DMS153 treated with DMSO at 0.1 percent for 48 hours (cell line): Measurements from ENCODE around the gene CACFD1.
"Not testable (repeated sequence)": the region's sequence is repeated elsewhere in the genome, so short reads cannot be mapped to it uniquely, and the experiment has no call there.

Experiments
- DNase-seq: peaks from one replicate; lab custom pipeline; 2025; ENCODE audit not compliant: unreplicated experiment; lab: John Stamatoyannopoulos, UW

The CACFD1 gene

DNA sequence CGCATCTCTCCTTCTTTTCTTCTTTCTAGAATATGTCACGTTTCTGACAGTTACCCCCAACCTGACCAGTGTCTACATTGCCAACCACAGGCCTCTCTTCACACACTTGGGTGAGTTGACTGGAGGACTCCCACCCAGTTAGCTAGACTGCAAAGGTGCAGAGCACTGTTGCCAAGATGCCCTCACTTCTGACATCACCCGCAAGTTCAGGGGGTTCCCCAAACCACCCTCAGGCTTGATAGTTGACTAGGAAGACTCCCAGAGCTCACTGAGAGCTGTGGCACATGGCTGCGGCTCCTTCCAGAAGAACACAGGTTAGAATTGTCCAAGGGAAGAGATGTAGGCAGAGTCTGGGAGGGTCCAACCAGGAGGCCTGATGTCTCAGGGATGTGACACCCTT, 20.4 kb upstream of the CACFD1 start:
- DNase-seq, result no peak

DNA sequence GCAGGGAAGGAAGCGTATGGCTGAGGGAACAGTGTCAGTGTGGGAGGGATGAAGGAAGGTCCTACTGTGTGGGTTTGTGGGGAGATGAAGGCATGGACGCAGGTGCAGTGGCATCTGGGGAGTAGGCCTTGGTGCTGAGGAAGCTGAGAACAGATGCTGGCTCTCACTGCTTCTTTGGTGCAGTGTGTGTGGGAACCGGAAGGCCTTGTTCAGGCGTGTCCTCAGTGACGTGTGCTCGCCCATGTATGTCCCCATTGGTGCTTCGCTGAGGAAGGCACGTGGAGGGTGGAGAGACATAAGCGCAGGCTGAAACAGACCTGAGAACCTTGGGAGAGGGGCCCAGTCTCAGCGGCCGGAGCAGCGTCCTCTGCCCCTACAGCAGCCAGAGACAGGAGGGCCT, 18.9 kb upstream of the CACFD1 start:
- no peak for DNase-seq

DNA sequence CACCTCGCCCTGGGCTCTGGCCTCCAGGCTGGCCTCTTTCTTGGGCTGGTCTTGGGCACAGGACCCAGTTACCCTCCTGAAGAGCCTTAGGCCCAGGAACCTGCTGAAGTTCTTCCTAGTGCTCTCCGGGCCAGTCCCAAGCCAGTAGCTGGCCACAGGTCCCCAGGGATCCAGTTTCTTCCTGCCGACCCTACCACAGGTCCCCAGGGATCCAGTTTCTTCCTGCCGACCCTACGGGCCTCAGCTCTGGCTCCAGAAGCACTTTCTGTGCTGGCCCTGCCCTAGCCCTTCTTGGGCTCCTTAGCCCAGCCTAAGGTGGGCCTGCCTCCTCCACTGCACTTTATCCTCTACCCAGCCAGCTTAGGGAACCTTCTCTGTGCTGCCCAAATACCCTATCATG, 18.2 kb upstream of the CACFD1 start:
- no peak for DNase-seq

DNA sequence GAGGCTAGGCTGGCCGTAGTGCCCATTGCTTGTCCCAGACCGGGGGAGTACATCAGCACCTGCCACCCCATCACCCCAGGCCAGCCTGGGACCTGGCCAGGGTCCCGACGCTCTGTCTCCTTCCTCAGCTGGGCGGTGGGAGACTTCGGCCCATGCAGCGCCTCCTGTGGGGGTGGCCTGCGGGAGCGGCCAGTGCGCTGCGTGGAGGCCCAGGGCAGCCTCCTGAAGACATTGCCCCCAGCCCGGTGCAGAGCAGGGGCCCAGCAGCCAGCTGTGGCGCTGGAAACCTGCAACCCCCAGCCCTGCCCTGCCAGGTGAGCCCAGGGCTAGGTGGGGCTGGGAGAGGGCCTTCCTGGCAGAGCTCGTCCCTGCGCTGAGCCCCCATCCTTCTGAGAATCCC, 16.5 kb upstream of the CACFD1 start:
- DNase-seq, result no peak

DNA sequence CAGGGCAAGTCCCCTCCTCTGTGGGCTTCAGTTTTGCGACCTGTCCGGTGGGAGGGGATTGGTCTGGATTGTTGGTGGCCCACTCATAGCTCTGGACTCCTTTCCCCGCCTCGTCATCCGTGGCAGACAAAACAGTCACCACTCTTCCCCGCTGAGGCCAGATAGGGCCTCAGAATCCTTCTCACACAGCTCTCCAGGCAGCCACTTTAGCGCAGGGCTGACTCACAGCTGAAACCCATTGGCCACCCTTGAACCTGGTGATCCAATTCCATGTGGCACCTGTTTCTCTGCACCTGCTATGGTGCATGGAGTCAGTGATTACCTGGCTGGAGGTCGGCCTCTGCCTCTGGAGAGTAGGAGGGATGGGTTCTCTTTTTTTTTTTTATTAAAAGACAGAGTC, 15.8 kb upstream of the CACFD1 start:
- no peak for DNase-seq

DNA sequence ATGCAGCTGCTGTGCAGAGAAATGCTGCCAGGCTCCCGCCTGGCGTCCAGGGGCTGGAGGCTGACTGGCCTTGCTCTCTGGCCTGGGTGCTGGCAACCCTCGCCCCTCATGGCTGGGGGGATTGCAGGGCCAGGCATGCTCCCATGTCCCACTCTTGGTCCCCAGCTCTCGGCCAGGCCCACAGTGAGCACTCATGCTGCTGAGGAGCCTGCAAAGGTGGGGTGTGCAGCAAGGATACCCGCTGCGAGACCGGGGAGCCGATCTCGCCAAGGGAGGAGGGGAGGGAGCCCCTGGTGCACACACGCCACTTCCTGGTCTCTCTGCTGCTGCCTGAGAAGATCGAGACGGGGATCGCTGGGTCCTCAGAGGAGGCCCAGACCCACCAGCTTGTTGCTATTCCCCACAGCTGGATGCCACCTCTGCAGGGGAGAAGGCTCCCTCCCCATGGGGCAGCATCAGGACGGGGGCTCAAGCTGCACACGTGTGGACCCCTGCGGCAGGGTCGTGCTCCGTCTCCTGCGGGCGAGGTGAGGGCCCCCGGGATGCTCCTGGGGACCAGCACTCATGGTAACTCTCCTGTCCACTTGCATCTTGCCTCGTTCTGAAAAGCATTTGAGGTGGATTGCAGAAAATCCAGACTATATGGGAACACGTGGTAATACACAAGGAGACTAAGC, 14.3 kb upstream of the CACFD1 start:
- DNase-seq, result no peak

DNA sequence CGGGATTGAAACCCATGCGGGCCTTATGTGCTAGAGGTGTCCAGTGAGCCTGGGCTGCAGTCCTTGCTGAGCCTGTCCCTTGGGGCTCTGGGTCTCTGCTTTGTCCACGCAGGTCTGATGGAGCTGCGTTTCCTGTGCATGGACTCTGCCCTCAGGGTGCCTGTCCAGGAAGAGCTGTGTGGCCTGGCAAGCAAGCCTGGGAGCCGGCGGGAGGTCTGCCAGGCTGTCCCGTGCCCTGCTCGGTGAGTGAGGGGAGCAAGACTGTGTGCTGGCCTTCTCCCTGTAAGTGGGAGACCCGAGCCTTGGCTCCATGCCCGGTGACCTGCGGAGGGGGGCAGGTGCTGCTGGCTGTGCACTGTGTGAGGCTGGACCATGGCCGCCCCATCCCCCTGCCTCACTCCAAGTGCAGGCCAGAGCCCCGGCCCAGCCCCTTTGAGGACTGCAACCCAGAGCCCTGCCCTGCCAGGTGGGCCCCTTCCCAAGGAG, 11.2 kb upstream of the CACFD1 start:
- no peak for DNase-seq

DNA sequence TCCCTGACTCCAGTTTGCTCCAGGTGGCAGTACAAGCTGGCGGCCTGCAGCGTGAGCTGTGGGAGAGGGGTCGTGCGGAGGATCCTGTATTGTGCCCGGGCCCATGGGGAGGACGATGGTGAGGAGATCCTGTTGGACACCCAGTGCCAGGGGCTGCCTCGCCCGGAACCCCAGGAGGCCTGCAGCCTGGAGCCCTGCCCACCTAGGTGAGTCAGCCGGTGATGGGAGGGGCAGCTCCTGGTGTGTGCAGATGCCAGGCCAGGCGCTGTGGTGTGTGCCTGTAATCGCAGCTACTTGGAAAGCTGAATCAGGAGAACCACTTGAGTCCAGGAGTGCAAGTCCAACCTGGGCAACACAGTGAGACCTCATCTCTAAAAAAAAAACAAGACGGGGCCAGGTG, 10.0 kb upstream of the CACFD1 start:
- no peak for DNase-seq

DNA sequence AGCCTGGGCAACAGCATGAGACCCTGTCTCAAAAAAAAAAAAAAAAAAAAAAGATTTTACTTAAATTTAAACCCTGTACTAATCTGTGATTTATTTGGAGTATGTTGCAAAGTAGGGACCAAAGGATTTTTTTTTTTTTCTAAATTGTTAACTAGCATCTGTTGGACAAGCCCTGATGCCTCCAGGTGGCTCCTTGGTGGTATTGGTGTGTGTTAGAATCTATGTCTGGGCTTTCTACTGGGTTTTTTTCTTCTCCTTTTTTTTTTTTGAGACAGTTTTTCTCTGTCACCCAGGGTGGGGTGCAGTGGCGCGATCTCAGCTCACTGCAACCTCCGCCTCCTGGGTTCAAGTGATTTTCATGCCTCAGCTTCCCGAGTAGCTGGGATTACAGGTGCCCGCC, 7.9 kb upstream of the CACFD1 start:
- DNase-seq, result not testable (repeated sequence)

DNA sequence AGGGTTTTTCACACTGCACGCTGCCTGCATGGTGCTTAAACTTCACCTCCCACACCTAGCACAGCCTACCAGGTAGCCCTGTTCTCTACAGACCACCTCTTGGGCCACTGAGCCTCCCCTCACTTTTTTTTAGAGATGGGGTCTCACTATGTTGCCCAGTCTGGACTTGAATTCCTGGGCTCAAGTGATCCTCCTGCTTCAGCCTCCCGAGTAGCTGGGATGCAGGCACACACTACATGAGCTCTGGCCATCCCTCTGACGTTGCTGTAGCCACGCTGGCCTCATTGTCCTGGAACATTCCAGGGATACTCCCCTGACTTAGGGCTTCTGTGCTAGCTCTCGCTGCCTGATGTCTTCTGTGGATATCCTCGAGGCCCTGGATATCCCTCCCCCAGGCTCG, 7.2 kb upstream of the CACFD1 start:
- DNase-seq, result no peak

DNA sequence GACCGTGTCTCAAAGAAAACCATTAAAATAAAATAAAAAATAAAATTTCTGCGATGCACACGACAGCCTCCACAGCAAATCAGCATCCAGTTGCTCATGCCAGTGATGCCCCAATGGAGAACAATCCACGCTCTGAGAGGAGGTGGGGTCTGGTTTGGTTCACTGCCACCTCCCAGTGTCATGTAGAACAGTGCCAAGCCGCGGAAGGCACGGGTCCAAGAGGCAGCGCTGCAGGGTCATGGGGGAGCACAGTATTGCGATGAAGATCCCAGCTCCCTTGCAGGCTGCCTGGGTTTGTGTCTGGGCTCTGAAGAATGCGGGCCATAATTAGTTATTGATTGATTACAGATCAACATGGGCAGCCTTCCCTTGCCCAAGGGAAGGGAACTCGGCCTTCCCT, 6.1 kb upstream of the CACFD1 start:
- DNase-seq, result no peak

DNA sequence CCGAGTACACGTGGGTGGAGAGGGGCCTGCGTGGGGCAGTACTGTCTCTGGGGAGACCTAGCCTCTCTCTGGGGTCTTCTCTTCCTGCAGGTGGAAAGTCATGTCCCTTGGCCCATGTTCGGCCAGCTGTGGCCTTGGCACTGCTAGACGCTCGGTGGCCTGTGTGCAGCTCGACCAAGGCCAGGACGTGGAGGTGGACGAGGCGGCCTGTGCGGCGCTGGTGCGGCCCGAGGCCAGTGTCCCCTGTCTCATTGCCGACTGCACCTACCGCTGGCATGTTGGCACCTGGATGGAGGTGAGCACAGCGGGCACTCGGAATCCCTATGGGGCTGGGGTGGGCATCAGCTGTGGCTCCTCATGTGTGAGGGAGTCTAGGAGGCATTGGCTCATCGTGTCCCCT, 5.5 kb upstream of the CACFD1 start:
- DNase-seq, result no peak

DNA sequence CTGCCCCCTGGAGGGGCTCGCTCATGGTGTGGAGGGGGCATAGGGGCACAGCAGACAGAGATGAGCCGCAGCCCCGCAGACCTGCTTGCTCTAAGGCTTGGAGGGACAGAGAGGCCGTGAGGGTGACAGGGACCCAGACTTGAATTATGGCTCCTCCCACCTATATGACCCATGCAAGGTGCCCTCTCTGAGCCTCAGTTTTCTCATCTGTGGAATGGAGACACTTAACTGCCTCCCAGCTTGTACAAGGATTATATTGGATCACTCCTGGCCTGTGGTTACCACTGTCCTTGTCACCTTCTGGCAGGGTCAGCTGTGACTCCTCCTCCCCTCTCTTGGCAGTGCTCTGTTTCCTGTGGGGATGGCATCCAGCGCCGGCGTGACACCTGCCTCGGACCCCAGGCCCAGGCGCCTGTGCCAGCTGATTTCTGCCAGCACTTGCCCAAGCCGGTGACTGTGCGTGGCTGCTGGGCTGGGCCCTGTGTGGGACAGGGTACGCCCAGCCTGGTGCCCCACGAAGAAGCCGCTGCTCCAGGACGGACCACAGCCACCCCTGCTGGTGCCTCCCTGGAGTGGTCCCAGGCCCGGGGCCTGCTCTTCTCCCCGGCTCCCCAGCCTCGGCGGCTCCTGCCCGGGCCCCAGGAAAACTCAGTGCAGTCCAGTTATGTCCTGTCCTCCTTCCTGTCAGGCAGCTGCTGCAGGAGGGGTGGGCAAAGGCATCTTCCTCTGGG, 4.7 kb upstream of the CACFD1 start:
- no peak for DNase-seq

DNA sequence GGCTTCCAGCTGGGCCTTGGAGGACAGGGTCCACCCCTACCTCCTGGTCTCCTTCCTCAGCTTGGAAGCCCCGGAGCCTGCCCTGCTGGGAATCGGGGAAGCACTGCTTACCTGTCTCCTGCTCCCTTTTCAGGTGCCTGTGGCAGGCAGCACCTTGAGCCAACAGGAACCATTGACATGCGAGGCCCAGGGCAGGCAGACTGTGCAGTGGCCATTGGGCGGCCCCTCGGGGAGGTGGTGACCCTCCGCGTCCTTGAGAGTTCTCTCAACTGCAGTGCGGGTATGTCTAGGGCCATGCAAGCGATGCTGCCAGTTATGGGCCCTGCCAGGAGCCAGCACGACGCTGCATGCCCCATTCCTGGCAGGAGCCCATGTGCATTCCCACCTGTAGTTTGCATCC, 3.8 kb upstream of the CACFD1 start:
- DNase-seq, result no peak

DNA sequence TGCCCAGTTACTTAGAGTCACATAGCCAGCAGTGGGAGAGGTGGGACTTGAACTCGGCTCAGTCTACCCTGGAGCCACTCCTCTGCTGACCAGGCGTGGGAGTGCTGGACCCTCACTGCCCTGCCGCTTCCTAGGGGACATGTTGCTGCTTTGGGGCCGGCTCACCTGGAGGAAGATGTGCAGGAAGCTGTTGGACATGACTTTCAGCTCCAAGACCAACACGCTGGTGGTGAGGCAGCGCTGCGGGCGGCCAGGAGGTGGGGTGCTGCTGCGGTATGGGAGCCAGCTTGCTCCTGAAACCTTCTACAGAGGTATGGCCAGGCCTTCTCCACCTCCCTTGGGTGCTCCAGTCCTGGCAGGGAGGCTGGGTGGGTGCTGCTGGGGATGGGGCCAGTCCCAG, 3.4 kb upstream of the CACFD1 start:
- DNase-seq, result no peak

DNA sequence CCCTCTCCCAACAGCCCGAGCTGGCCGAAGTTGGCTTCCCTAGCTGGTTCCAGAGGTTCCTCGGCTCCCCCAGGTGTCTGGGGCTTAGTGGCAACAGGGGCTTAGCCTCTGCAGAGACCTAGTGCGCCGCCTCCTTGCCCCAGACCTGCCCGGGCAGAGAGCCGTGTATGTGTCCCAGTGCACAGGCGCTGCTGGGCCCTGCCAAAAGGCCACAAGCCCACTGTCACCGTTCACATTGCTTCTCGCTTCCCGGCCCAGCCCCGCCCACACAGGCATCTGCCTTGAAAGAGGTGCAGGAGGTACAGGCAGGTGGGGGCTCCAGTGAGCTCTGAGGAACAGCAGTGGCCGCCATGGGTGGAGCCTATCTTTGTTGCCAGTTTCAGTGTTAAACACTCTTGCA, 2.5 kb upstream of the CACFD1 start:
- no peak for DNase-seq

DNA sequence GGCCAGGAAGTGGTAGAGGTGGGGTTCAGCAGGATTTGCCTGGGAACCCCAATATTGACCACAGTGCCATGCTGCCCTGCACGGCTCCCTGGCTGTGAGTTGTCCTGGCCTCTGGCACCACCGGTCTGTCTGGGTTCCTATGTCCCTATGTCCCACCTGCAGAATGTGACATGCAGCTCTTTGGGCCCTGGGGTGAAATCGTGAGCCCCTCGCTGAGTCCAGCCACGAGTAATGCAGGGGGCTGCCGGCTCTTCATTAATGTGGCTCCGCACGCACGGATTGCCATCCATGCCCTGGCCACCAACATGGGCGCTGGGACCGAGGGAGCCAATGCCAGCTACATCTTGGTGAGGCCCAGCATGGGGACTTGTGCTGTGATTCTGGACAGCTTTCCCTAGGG, 2.0 kb upstream of the CACFD1 start:
- DNase-seq, result no peak

DNA sequence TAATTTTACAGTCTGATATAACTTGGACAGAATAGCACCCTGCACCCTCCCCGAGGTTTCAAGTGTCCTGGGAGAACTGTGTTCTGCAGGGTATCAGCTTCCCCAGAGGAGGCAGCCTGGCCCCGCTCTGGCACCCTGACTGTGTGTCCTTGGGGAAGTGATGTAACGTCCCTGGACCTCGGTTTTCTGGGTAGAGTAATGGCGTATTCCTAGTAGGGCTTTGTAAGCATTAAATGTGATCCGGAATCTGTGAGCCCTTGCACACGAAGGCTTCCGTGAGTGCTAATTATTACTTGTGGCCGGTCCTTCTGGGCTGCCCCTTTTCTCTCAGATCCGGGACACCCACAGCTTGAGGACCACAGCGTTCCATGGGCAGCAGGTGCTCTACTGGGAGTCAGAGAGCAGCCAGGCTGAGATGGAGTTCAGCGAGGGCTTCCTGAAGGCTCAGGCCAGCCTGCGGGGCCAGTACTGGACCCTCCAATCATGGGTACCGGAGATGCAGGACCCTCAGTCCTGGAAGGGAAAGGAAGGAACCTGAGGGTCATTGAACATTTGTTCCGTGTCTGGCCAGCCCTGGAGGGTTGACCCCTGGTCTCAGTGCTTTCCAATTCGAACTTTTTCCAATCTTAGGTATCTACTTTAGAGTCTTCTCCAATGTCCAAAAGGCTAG, 1.0 kb upstream of the CACFD1 start:
- DNase-seq, result no peak

DNA sequence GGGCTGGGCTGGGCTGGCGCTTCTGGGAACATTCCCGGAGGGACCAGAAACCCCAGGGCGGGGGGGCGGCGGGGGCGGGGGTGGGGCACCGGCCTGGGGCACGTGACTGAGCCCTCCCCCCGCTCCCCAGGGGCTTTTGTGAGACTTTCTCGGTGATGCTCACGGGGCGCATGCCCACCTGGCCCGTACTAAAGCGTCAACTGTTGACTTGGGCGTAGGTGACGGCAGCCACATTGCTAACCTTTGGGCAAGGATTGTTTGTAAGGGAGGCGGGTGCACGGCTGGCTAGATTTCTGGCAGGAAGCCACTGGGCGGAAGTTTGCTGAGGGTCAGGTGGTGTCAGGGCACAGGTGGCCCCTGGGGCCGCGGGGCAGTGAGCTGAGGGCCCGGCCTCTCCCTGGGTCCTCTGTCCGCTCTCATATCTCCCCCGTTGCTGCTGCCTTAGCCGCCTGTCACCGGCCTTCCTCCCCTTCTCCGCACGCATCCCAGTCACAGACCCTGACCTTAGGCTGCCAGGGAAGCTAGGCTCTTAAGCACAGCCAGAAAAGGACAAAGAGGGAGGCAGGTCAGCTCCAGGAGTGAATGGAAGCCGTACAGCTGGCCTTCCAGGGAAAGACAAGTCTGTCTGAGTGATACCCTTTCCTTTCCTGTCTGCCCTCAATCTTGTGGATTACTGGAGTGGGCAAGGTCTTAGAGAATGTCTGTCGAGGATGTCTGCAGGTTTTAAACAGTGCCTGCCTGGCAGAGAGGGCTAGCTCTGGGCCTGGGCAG, 812 bp downstream of the CACFD1 start:
- DNase-seq, result peak; percentile 49

DNA sequence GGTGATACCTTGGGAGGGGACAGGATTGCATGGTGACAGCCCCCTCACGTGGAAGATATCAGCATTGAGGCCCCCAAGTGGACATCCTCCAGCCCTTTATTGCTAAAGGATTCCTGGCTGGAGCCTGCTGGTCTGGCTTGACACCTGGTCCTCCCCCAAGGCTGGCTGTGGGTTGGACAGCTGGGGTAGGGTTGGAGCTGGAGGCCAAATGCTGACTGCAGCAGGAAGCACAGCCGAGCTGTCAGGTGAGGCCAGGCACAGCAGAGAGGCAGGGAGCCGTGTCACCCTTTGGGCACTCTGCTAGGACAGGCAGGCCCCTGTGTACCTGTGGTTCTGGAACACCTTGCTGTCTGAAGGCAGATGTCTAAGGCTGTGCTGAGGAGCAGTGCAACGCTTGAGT, 2.2 kb downstream of the CACFD1 start:
- no peak for DNase-seq

DNA sequence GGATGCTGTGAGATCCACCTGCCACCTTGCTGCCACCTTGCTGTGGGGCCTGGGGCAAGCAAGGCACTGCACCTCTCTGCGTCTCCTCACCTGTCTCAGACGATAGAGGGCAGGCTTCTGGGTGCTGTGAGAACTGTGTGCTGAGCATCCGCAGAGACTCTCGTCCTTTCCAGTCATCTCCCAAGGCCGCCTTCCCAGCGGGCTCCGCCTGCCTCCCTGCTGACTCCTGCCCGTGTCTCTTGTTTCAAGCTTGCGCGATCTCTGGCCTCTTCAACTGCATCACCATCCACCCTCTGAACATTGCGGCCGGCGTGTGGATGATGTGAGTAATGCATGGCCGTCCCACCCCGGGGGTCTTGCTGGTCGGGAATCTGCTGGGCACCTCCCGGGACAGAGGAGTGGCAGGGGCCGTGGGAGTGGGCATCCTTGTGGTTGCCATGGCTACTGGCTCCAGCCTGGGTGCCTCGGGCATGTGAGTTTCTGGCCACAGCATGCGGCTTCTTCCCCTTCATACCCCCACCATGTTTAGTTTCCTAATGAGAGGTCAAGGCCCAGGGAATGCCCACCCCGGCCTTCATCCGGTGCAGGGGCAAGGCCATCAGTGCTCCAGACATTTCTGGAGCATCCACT, 3.6 kb downstream of the CACFD1 start:
- no peak for DNase-seq
